PC-3 (cell line): ENCODE data around the gene TRIM27.

ENCODE experiments used
- CTCF ChIP-seq: fragments of 300-600 bp; sonication (generic); conservative IDR thresholded peaks from 2 replicates; pipeline ENCODE4 v1.5.1; 2017; ENCODE audit warnings: antibody characterized with exemption, low read depth, mild to moderate bottlenecking, low read length
- EZH2phosphoT487 ChIP-seq: fragments of 300-600 bp; sonication (generic); IDR thresholded peaks from 2 replicates; pipeline ENCODE4 v1.6.1; 2018; ENCODE audit warnings: mild to moderate bottlenecking, antibody characterized with exemption, low read length, borderline replicate concordance

DNA sequence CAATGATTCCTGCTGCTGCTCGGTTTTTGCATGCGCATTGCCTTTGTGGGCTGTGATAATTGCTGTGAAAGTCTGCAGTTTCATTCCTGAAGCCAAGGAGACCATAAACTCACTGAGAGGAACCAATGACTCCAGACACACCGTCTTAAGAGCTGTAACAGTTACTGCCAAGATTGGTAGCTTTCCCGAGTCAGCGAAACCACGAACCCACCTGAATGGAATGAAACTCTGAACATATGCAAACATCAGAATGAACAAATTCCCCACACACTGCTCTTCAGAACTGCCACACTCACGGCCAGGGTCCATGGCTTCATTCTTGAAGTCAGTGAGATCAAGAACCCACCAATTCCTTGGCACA is 37.7 kb downstream of the TRIM27 start:
- TF ChIP-seq CTCF (no peak), EZH2phosphoT487 (no peak)
